Tibial nerve (tissue), 4 donors: ENCODE results near the gene GRM1. TPM values are rescaled to one million over a fixed set of nuclear protein-coding genes. Genes with fewer than 3 reads are reported as not detected.

Experiments used
- DNase-seq, 2 donors: peaks; one replicate each; pipeline ENCODE4 v3.0.0-alpha.2; 2019; ENCODE audit warnings: low spot score in 2 of 2
- H3K27ac ChIP-seq, 4 donors: fragments of 200-600 bp; sonication (generic) in 3 of 4; one replicate each; pipeline ENCODE4 v1.5.1; 2017 to 2019; ENCODE audit warnings: mild to moderate bottlenecking in 1 of 4
- H3K27me3 ChIP-seq, 2 donors: fragments of 200-600 bp; sonication (generic) in 1 of 2; one replicate each; pipeline versions ENCODE4 v1.5.1 to v1.6.0; 2017 to 2019
- H3K36me3 ChIP-seq, 3 donors: fragments of 200-600 bp; sonication (generic); one replicate each; pipeline ENCODE4 v1.5.1; 2018 to 2019
- H3K4me1 ChIP-seq, 4 donors: fragments of 200-600 bp; sonication (generic) in 3 of 4; one replicate each; pipeline ENCODE4 v1.5.1; 2017 to 2019
- H3K4me3 ChIP-seq, 4 donors: fragments of 200-600 bp; sonication (generic) in 3 of 4; one replicate each; pipeline ENCODE4 v1.5.1; 2017 to 2019; ENCODE audit warnings: mild to moderate bottlenecking in 1 of 4, moderate library complexity in 1 of 4
- H3K9me3 ChIP-seq, 4 donors: fragments of 200-600 bp; sonication (generic) in 3 of 4; one replicate each; pipeline ENCODE4 v1.5.1; 2017 to 2019
- EP300 ChIP-seq, 2 donors: sonication (generic); formaldehyde crosslinking; IDR thresholded peaks; one replicate each; pipeline ENCODE4 v1.6.1; 2017; ENCODE audit warnings: antibody characterized with exemption in 2 of 2, mild to moderate bottlenecking in 1 of 2
- POLR2A ChIP-seq, 2 donors: fragments of 450-650 bp; IDR thresholded peaks; one replicate each; pipeline ENCODE4 v1.6.1; 2017; ENCODE audit warnings: antibody characterized with exemption in 2 of 2, mild to moderate bottlenecking in 2 of 2, moderate library complexity in 2 of 2
- WGBS, 2 donors: methylation state at CpG; one replicate each; pipeline ENCODE4 v1.1.5; 2018; 5-methylcytosine and 5-hydroxymethylcytosine counted together
- total RNA-seq, 4 donors: library from RNA; depleted of rRNA; stranded (reverse); fragments of >200 nt; gene quantifications; one replicate each; pipeline ENCODE4 v1.1.0, GENCODE V29; 2016
- TF ChIP-seq, protein P1 (sequence below), 5 experiments: fragments of 200-600 bp in 3 of 5; fragments of 450-650 bp in 2 of 5; sonication (generic) in 3 of 5; IDR thresholded peaks; one replicate each; pipeline ENCODE4 v1.5.1; 2016 to 2019; ENCODE audit warnings: antibody characterized with exemption in 5 of 5, mild to moderate bottlenecking in 3 of 5, moderate library complexity in 2 of 5

Gene GRM1
- total RNA-seq, 4 donors from 2014 or later = 0.30 to 0.63 (median 0.44) TPM; not detected in 1

DNA sequence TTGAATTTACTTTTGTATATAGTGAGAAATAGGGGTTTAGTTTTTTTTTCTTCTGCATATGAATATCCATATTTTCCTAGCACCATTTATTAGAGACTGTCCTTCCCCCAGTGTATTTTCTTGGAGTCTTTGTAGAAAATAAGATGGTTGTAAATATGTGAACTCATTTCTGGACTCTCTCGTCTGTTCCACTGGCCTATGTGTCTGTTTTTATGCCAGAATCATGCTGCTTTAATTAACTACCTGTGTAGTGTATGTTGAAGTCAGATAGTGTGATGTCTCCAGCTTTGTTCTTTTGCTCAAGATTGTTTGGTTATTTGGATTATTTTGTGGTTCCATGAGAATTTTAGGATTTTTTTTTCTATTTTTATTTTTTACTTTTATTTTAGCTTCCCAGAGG lies 338.2 kb downstream of the GRM1 start:
- no peaks in the 10 kb centered on the region for H3K4me1 ChIP-seq
- H3K4me3 ChIP-seq = no peak overlapping the region
- DNase-seq = no peak
- TF ChIP-seq EP300 (IDR thresholded peaks at IDR 0.05) (no peak), POLR2A (IDR thresholded peaks at IDR 0.05) (no peak)
- TF ChIP-seq, protein P1, sequence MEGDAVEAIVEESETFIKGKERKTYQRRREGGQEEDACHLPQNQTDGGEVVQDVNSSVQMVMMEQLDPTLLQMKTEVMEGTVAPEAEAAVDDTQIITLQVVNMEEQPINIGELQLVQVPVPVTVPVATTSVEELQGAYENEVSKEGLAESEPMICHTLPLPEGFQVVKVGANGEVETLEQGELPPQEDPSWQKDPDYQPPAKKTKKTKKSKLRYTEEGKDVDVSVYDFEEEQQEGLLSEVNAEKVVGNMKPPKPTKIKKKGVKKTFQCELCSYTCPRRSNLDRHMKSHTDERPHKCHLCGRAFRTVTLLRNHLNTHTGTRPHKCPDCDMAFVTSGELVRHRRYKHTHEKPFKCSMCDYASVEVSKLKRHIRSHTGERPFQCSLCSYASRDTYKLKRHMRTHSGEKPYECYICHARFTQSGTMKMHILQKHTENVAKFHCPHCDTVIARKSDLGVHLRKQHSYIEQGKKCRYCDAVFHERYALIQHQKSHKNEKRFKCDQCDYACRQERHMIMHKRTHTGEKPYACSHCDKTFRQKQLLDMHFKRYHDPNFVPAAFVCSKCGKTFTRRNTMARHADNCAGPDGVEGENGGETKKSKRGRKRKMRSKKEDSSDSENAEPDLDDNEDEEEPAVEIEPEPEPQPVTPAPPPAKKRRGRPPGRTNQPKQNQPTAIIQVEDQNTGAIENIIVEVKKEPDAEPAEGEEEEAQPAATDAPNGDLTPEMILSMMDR (IDR thresholded peaks at IDR 0.05) = no peak
- H3K27me3 ChIP-seq = no peaks in the 10 kb centered on the region
- H3K36me3 ChIP-seq = no peaks in the 10 kb centered on the region
- H3K27ac ChIP-seq = no peak overlapping the region
- WGBS, 2 donors = 65 to 79% methylated on average over 1 of the region's 1 CpG
- H3K9me3 ChIP-seq = peaks cover 0 to 6% (median 0%) of the 10 kb centered on the region in 4 donors

DNA sequence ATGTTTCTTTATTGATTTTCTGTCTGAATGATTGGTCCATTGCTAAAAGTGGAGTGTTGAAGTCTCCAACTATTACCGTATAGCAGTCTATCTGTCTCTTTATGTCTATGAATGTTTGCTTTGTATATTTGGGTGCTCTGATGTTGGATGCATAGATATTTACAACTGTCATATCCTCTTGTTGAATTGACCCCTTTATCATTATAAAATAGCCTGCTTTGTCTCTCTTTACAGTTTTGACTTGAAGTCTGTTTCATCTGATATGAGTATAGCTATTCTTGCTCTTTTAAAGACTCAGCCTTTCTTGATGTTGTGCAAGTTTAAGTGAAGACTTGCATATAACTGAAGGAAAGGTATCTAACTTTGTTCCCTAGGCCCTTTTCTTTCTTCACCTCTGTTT lies 341.0 kb downstream of the GRM1 start:
- 48 to 53% methylated on average over 1 of the region's 1 CpG for WGBS, 2 donors
- no peak for DNase-seq

DNA sequence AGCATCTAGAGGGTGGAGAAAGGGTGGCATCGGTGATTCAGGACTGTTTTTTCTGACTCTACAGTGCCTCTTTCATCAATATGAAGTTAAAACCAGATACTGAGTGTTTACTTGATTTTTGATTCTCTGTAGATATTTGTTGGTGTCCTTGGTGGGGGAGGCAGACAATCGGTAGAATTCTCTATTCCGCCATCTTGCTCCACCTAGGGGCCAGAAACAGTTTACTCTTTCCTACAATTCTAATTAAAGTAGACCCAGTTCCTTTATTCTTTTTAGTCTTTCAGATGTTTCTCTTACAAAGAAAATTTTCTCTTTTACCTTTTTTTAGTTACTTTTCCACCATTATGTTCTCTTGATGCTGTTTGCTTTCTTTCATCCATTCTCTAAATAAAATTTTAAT lies 352.6 kb downstream of the GRM1 start:
- Histone ChIP-seq H3K27me3 (no peaks in the 10 kb centered on the region), H3K4me3 (no peak overlapping the region), H3K27ac (no peak overlapping the region), H3K9me3 (no peaks in the 10 kb centered on the region), H3K4me1 (no peaks in the 10 kb centered on the region), H3K36me3 (no peaks in the 10 kb centered on the region)
- WGBS, 2 donors = 83 to 84% methylated on average over 3 of the region's 3 CpGs
- no peak for DNase-seq
- TF ChIP-seq, protein P1 (IDR thresholded peaks at IDR 0.05) = no peak
- no peak for TF ChIP-seq EP300 (IDR thresholded peaks at IDR 0.05)
- no peak for TF ChIP-seq POLR2A (IDR thresholded peaks at IDR 0.05)

More for the DNA sequence above, 341.0 kb downstream of the GRM1 start:
- TF ChIP-seq POLR2A (IDR thresholded peaks at IDR 0.05) (no peak), EP300 (IDR thresholded peaks at IDR 0.05) (no peak)
- TF ChIP-seq, protein P1 (IDR thresholded peaks at IDR 0.05) = no peak
- H3K4me1 ChIP-seq = no peaks in the 10 kb centered on the region
- H3K27ac ChIP-seq = no peak overlapping the region
- no peaks in the 10 kb centered on the region for H3K27me3 ChIP-seq
- peaks cover 0 to 6% (median 0%) of the 10 kb centered on the region in 4 donors for H3K9me3 ChIP-seq
- no peaks in the 10 kb centered on the region for H3K36me3 ChIP-seq
- no peak overlapping the region for H3K4me3 ChIP-seq

DNA sequence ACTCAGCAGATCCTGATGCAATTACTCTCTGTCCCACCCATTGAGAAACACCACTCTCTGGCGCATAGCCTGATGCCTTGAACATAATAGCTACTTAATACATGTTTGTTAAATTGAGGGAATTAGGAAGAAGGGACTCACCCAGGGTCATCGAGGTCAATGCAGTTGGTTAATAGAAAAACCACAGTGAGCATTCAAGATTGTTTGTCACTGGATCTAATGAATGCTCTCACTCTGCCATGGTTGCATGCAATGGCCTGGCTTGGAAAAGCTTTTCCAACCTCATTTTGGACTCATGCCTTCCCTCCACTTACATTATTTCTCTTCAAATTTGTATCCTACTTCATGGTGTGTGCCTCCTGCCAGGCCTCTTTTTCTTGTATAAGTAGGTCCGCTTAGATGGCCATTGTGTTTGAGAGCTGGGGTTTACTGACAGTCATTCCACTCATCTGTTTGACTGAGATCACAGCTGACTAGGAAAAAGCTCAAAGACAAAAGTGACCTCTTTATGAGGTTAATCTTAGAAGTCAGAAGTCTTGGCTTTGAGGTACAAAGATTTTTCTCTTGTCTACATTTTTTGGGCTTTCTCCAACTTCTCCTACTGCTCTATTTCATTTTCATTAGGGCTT lies 360.0 kb downstream of the GRM1 start:
- Histone ChIP-seq H3K36me3 (no peaks in the 10 kb centered on the region), H3K4me1 (no peaks in the 10 kb centered on the region), H3K9me3 (no peaks in the 10 kb centered on the region), H3K4me3 (no peak overlapping the region), H3K27ac (no peak overlapping the region), H3K27me3 (no peaks in the 10 kb centered on the region)
- 63 to 71% methylated on average over 3 of the region's 3 CpGs for WGBS, 2 donors
- DNase-seq = no peak
- no peak for TF ChIP-seq POLR2A (IDR thresholded peaks at IDR 0.05)
- no peak for TF ChIP-seq EP300 (IDR thresholded peaks at IDR 0.05)
- TF ChIP-seq, protein P1 (IDR thresholded peaks at IDR 0.05) = no peak

DNA sequence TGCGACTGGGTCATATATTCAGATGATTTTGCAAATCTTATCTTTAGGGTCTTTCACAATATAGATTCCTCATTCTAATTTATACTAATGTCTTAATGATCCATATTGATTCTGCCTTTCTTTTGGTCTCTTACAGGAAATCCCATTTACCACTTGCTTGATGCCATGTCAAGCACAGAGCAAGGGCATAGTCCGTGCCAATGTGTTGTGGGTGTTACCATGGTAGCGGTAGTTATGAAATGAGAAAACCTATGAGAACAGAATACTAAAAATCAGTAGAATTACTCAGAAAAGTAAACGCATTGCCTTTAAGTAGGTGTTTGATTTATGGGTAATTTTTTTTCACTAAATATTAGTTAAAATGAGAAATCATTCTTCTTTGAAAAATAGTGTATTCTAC lies 360.9 kb downstream of the GRM1 start:
- WGBS, 2 donors = 85 to 91% methylated on average over 4 of the region's 4 CpGs
- H3K27me3 ChIP-seq = no peaks in the 10 kb centered on the region
- no peak overlapping the region for H3K4me3 ChIP-seq
- no peak overlapping the region for H3K27ac ChIP-seq
- TF ChIP-seq POLR2A (IDR thresholded peaks at IDR 0.05) (no peak), EP300 (IDR thresholded peaks at IDR 0.05) (no peak)
- TF ChIP-seq, protein P1 (IDR thresholded peaks at IDR 0.05) = no peak
- H3K4me1 ChIP-seq = no peaks in the 10 kb centered on the region
- no peak for DNase-seq
- H3K9me3 ChIP-seq = no peaks in the 10 kb centered on the region
- H3K36me3 ChIP-seq = no peaks in the 10 kb centered on the region
